GM18517 (cell line): Measurements from ENCODE around the gene DUS2.
"Not testable (repeated sequence)": the region's sequence is repeated elsewhere in the genome, so short reads cannot be mapped to it uniquely, and the experiment has no call there.

Experiments used
- ATAC-seq: cut with Tn5 transposase; IDR thresholded peaks from one replicate; pipeline ENCODE4 v1.9.1; 2021; ENCODE audit warnings: mild to moderate bottlenecking, moderate library complexity; ENCODE audit not compliant: unreplicated experiment

The DUS2 gene

DNA sequence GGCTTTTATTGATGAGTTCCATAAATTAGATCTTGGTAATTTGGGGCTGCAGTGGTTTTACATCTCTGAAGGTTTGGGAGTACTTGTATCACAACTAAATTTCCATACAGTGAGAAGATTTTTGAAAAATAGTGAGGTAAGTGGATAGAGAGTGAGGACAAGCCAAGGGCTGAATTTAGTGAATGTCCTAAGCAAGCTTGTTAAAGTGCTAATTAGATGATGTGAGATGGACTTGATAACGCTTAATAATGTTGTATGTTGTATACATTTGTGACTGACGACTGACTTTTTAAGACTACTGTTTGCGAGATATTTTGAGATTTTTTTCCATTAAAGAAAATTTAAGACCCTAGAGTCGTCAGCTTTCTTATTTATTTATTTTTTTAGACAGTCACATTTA, 66.0 kb downstream of the DUS2 start:
- no peak for ATAC-seq

DNA sequence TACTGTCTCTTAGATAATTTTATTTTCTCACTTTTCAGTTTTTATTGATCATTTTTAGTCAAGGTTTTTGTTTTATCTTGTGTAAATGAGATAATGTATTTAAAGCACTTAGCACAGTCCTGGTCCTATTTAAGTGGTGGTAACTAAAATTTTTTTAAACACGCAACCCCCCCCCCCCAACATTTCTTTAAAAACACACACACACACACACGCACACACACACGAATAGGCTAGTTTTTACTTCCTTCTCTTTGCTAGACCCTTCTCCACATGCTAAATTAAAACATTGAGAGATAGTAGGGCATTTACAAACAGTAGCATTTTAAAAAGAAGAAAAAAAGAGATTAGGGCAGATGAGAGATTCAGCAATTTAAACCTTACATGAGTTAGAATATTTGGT, 67.0 kb downstream of the DUS2 start:
- ATAC-seq = no peak

DNA sequence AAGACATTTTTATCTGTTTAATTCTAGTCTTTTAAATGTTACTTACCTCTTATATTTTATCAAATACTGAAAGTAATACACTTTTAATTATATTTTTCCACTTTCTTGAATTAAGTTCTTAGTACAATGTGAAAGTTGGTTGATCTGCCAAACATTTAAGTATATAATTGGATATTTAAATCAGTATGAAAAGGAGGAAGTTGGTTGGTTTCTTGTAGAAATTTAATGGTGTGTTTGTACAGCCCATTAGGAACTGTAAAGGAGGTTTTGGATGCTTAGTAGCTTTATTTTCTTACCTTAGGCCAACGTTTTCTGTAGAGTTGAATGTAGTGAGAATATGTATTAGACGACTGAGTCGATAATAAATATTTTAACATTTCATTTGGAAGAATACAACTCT, 67.4 kb downstream of the DUS2 start:
- ATAC-seq = no peak

DNA sequence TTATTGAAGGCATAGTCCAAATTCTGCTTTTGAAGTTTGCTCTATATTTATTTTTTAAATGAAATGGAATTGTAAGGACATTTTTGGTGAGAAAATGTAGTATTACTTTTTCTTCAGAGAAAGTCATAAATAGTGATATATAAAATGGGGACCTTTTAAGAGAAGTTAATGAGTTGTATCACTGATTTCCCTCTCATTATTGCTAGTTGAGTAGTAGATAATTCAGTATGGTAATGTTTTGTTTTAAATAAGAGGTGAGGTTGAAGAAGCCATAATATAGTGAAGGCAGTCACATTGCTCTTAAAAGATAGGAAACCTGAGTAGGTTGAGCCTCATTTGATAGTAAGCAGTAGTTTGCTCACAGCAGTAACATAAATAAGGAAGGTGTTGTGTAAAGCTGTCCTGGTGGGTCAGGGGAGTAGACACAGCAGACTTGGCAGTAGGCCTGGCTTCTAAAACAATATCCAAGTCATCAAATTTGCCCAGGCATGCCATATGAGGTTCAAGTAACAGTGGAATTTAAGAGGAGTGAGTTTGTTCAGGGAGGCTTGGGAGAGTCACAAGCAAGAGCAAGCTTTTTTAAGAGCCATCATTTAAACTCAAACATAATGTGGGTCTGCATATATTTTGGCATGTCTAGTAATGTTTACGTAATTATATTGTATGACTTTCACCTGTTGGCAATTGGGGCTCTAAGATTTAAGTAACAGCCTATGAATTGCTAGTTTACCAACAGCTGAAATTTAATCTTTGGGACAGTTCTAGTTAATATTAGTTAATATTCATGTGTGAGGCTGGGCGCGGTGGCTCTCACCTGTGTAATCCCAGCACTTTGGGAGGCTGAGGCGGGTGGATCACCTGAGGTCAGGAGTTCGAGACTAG, 68.5 kb downstream of the DUS2 start:
- no peak for ATAC-seq

DNA sequence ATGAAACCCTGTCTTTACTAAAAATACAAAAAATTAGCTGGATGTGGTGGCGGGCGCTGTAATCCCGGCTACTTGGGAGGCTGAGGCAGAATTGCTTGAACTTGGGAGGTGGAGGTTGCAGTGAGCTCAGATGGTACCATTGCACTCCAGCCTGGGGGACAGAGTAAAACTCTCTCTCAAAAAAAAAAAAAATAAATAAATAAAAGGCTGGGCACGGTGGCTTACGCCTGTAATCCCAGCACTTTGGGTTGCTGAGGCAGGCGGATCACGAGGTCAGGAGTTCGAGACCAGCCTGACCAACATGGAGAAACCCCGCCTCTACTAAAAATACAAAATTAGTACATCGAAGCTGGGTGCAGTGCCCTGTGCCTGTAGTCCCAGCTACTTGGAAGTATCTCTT, 69.2 kb downstream of the DUS2 start:
- ATAC-seq = not testable (repeated sequence)

DNA sequence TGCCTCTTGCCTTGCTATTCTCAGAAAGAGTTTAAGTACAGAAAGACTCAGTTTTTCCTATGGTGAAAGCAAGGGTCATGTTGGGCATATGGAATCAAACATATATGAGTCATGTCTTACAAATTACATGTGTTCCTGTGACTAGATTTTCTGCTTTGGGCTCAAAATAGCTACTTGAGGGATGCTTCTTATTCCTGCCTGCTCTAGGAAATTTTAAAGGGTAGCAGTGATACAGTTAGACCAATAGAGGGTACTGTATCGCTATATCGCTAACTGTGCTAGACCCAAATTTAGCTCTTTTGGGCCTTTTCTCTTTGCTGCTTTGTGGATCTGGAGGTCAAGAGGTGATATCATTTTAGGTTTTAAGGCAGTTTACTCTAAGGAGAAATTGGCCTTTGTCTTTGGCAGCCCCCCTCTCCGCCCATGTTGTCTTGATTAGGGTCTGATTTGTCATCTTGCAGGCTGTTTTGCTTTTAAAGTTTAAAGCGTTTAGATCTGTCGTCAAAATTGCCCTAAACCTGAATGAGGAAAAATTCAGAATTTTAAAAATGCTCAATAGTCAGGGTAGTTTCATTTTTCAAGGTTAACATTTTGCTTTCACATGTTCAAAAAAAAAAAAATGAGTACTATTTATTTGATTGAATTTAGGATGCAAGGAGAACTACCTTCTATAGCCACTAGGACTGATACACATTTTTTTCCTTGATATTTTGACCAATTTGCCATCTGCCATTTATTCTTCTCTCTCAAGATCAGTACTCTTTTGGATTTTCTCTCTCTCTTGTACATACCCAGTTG, 70.9 kb downstream of the DUS2 start:
- no peak for ATAC-seq

DNA sequence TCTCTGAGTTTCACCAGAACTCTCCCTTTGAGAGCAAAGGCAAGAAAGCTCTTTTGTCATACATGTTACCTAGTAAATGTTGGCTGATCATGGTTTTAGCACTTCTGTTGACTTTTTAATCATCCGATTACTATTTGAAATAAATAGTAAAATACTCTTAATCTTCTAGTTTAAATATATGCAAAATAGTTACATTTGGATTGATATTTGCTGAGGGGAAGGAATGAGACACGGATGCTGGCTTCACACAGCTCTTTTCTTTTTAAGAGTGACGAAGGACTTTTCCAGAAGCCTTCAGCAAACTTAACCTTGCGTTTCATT, 71.5 kb downstream of the DUS2 start:
- no peak for ATAC-seq

DNA sequence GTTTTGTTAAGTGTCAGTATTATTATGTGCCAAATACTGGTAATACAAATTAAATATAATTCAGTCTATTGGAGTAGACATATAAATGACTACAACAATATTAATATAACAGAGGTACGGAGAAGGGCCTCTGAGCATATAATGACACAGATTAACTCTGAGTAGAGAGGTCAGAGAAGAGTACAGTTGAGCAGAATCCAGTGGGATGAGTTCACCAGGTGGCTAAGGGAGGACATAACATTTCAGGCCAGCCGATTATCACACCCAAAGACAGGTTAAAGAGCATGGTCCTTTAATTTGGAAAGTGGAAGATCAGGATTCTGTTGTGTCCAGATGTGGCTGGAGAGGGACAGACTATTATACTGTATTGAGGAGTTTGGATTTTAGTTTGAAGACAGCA, 73.4 kb downstream of the DUS2 start:
- no peak for ATAC-seq

DNA sequence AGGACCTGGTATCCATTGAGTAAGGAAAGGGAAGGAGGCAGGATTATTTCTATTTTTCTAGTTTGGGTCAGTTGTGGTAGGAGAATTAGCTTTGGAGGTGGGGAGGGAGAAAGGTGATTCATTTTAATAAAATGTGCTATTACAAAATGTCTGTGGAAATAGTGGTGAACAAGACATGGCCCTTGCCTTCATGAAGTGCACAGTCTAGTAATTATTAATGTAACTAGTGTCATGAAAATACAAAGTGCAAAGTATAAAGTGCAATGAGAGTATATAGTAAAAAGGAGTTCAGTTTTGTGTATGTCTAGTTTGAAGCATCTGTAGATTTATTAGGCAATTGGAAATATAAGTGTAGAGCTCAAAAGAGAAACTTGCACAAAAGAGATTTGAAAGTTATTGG, 74.0 kb downstream of the DUS2 start:
- ATAC-seq = no peak

DNA sequence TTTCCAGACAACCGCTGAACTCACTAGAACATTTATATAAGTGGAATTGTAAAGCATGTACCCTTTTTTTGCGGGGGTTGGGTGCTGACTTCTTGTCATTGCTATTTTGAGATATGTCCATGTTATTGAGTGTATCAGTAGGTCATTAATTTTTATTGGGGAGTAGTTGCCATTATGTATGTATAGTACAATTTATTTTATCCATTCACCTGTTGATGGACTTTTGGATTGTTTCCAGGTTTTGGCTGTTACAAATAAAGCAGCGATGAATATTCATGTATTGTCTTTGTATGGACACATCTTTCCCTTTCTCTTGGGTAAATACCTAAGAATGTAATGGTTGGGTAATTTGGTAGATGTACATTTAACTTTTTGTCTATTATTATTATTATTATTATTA, 74.8 kb downstream of the DUS2 start:
- ATAC-seq = no peak

DNA sequence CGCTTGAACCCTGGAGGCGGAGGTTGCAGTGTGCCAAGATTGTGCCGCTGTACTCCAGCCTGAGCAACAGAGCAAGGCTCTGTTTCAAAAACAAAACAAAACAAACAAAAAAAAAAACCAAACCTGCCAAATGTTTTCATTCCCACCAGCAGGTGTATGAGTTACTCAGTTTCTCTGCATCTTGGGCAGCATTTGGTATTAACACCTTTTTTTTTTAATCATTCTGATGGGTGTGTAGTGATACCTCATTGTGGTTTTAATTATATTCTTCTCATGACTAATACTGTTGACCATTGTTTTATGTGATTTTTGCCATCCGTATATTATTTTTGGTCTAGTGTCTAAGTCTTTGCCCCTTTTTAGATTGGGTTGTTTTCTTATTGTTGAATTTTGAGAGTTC, 77.4 kb downstream of the DUS2 start:
- ATAC-seq = no peak

DNA sequence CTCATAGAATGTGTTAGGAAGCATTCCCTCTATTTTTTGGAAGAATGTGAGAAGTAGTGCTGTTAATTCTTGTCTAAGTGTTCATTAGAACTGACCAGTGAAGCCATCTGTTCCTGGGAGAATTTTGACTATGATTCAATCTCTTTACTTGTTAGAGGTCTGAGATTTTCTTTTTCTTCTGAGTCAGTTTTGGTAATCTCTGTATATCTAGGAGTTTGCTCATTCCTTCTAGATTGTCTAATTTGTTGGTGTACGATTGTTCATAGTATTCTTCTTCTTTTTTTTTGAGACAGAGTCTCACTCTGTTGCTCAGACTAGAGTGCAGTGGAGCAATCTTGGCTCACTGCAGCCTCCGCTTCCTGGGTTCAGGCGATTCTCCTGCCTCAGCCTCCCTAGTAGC, 82.5 kb downstream of the DUS2 start:
- no peak for ATAC-seq

DNA sequence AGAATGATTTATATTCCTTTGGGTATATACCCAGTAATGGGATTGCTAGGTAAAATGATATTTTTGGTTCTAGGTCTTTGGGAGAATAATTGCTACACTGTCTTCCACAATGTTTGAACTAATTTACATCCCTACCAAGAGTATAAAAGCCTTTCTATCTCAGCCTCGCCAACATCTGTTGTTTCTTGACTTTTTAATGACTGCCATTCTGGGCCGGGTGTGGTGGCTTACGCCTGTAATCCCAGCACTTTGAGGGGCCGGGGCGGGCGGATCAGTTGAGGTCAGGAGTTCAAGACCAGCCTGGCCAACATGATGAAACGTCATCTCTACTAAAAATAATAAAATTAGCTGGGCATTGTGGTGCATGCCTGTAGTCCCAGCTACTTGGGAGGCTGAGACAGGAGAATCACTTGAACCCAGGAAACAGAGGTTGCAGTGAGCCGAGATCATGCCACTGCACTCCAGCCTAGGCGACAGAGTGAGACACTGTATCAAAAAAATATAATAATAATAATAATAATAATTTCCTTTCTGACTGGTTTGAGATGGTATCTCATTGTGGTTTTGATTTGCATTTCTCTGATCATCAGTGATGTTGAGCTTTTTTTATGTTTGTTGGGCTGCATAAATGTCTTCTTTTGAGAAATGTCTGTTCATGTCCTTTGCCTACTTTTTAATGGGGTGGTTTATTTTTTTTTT, 84.3 kb downstream of the DUS2 start:
- ATAC-seq = not testable (repeated sequence)

DNA sequence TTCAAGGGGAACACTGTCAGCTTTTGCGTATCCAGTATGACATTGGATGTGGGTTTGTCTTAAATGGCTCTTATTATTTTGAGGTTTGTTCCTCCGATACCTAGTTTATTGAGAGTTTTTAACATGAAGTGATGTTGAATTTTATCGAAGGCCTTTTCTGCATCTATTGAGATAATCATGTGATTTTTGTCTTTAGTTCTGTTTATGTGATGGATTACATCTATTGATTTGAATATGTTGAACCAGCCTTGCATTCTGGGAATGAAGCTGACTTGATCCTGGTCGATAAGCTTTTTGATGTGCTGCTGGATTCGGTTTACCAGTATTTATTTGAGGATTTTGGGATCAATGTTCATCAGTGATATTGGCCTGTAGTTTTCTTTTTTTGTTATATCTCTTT, 86.1 kb downstream of the DUS2 start:
- not testable (repeated sequence) for ATAC-seq

DNA sequence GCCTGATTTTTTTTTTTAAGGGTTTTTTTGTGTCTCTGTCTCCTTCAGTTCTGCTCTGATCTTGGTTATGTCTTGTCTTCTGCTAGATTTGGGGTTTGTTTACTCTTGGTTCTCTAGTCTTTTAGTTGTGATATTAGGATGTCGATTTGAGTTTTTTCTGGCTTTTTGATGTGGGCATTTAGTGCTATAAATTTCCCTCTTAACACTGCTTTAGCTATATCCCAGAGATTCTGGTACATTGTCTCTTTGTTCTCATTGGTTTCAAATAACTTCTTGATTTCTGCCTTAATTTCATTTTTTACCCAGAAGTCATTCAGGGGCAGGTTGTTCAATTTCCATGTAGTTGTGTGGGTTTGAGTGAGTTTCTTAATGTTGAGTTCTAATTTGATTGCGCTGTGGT, 87.5 kb downstream of the DUS2 start:
- not testable (repeated sequence) for ATAC-seq

DNA sequence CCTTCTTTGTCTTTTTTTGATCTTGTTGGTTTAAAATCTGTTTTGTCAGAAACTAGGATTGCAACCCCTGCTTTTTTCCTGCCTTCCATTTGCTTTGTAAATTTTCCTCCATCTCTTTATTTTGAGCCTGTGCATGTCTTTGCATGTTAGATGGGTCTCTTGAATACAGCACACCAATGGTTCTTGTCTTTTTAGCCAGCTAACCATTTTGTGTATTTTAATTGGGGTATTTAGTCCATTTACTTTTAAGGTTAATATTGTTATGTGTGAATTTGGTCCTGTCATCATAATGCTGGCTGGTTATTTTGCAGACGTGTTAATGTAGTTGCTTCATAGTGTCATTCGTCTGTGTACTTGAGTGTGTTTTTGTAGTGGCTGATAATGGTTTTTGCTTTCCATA, 88.3 kb downstream of the DUS2 start:
- ATAC-seq = no peak

DNA sequence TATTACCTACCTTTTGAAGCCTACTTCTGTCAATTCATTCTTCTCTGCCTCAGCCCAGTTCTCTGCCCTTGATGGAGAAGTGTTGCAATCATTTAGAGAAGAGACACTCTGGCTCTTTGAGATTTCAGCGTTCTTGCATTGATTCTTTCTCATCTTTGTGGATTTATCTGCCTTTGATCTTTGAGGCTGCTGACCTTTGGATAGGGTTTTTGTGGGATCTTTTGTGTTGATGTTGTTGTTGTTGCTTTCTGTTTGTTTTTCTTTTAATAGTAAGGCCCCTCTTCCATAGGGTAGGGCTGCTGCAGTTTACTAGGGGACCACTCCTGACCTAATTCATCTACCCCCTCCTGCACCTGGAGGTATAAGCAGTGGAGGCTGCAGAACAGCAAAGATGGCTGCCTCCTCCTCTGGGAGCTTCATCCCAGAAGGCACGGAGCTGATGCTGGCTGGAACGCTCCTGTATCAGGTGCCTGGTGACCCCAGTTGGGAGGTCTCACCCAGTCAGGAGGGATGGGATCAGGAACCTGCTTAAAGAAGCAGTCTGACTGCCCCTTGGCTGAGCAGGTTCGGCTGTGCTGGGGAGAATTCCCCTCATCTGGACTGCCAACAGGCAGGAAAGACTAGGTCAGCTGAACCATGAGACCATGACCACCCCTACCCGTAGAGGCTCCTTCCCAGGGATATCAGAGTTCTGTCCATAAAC, 90.1 kb downstream of the DUS2 start:
- ATAC-seq = no peak

DNA sequence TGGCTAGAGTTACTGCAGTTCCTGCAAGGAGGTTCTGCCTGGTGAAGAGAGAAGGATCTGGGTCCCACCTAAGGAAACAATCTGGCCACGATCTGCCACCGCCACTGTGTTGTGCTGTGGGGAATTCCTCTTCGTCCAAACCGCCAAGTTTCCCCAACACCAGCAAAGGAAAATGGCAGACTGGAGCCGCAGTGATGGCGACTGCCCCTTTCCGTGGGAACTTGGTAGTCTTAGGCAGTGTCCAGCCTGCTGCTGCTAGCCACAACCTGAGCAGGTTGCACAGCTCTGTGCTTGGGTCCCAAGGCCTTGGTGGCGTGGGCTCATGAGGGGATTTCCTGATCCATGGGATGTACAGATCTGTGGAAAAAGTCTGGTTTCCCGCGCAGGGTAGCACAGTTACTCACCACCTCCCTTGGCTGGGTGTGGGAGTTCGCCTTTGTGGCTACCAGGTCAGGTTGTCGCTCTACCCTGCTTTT, 90.7 kb downstream of the DUS2 start:
- no peak for ATAC-seq

DNA sequence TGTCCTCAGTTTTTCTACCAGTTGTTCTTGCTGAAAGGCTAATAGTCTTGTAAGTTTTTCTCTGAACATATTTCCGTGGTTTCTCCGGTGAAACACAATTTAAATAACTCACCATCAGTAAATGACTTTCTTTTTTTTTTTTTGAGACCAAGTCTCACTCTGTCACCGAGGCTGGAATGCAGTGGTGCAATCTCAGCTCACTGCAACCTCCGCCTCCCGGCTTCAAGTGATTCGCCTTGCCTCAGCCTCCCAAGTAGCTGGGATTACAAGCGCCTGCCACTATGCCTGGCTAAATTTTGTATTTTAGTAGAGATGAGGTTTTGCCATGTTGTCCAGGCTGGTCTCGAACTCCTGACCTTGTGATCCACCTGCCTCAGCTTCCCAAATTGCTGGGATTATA, 91.9 kb downstream of the DUS2 start:
- not testable (repeated sequence) for ATAC-seq

DNA sequence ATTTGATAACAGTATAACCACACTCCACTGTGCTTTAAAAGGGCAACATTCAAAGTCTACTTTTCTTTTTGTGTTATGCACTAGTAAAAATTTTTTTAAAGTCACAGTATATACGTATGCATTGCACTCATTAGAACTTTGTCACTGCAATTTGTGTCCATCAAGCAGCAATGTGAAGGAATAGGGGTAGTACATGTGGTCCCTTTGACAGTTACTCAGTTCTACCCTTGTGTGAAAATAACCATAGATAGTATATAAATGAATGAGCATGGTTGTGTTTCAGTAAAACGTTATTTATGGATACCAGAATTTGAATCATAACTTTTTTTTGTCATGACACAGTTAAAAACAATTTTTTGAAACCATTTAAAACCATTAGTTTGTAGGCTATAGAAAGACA, 92.8 kb downstream of the DUS2 start:
- no peak for ATAC-seq

DNA sequence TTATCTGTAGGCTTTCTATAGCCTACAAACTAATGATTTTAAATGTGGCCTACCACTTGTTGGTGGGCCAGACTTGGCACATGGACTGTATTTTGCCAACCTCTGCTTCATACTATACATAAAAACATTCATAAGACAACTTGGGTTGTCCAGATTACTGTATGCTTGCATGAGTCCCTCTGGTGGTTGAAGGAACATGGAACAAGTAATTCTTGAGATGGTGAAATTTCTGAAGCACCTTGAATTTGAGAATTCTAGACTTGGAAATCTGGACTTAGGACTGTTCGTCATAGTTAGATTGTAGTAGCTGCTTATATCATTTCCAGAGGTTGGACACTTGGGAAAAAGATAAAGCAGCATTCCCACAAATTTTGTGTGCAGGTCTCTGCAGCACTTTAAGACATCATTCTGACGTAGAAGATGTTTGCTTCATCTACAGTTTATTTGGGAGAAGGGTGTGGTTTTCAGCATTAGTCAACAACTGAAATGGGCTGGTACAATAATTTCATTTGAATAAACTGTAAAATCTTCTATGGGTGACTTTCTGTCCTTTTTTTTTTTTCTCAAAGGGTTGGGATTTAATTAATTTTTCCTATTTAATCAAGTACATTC, 93.3 kb downstream of the DUS2 start:
- ATAC-seq = no peak
